ENCODE measurements around the gene FBLN7.

FBLN7 gene, protein sequence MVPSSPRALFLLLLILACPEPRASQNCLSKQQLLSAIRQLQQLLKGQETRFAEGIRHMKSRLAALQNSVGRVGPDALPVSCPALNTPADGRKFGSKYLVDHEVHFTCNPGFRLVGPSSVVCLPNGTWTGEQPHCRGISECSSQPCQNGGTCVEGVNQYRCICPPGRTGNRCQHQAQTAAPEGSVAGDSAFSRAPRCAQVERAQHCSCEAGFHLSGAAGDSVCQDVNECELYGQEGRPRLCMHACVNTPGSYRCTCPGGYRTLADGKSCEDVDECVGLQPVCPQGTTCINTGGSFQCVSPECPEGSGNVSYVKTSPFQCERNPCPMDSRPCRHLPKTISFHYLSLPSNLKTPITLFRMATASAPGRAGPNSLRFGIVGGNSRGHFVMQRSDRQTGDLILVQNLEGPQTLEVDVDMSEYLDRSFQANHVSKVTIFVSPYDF

DNA sequence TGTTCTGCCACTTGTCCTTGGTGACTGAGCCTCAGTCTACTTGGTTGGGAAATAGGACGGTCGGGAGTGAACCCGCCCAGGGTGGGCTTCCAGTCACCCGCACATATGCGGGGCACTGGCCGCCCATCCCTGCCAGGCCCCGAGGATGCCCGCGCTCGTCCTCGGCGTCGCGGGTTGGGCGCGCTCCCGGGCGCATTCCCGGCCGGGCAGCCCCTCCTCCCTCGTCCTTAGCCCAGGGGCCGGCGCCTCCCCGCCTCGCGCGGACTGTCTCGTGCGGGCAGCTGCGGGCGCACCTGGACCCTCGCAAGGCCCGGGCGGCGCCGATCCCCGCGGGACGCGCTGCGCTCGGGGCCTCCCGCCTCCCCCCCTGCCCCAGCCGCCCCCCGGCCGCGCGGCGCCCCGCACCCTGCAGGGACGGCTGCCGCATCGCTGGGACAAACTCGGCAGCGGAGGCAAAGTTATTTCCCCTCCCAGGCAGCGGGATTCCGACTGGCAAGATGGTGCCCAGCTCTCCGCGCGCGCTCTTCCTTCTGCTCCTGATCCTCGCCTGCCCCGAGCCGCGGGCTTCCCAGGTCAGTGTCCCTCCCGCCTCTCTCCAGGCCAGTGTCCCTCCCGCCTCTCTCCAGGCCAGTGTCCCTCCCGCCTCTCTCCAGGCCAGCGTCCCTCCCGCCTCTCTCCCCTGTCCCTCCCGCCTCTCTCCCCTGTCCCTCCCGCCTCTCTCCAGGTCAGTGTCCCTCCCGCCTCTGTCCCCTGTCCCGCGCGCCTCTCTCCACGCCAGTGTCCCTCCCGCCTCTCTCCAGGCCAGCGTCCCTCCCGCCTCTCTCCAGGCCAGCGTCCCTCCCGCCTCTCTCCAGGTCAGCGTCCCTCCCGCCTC lies at the start of gene FBLN7:
Gene FBLN7, plus strand, starts transcription at position 227 of the 874 bp plus-strand sequence. Its CDS starts 271 bp downstream, at position 498.
- POLR2A ChIA-PET = no interaction called here
- TF ChIP-seq, protein P1, sequence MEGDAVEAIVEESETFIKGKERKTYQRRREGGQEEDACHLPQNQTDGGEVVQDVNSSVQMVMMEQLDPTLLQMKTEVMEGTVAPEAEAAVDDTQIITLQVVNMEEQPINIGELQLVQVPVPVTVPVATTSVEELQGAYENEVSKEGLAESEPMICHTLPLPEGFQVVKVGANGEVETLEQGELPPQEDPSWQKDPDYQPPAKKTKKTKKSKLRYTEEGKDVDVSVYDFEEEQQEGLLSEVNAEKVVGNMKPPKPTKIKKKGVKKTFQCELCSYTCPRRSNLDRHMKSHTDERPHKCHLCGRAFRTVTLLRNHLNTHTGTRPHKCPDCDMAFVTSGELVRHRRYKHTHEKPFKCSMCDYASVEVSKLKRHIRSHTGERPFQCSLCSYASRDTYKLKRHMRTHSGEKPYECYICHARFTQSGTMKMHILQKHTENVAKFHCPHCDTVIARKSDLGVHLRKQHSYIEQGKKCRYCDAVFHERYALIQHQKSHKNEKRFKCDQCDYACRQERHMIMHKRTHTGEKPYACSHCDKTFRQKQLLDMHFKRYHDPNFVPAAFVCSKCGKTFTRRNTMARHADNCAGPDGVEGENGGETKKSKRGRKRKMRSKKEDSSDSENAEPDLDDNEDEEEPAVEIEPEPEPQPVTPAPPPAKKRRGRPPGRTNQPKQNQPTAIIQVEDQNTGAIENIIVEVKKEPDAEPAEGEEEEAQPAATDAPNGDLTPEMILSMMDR (IDR thresholded peaks at IDR 0.05; ENCODE audit: insufficient read depth, low read length, missing control alignments) = no peak
- CTCF ChIA-PET = interaction anchor here (1.1 to 9.5 kb wide), 2 partner anchors 16 to 122 kb away, joined by 3 to 58 read pairs; no protein-coding TSS in a partner anchor
- peak within 1 kb of the TSS; percentile 58 for H3K4me3 ChIP-seq (ENCODE audit: low read depth, low read length)
- no peak for DNase-seq (ENCODE audit: low read depth, low spot score)

DNA sequence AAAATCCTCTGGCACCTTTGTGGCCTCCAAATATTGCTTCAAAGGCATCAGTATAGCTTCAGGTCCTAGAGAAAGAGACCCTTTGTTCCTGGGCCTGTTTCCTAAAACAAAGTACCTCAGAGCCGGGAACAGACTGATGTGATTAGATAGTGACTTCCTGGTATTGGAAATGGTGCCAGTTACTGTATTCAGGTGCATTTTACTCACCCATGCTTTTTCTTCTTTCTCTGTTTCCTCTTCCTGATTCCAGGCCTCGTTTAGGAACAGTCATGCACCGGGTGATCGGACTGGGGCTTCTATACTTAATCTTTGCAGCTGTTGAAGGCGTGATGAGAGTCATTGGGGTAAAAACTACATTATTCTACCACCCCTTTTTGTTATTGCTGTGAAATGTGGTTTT lies 48.8 kb upstream of the FBLN7 start:
- TF ChIP-seq, protein P1 (IDR thresholded peaks at IDR 0.05; ENCODE audit: insufficient read depth, low read length, missing control alignments) = no peak
- POLR2A ChIA-PET = no interaction called here
- no peak overlapping the region for H3K4me3 ChIP-seq (ENCODE audit: low read depth, low read length)
- CTCF ChIA-PET = interaction anchor here (1.3 kb wide), 1 partner anchor 33 kb away, joined by 3 read pairs; no protein-coding TSS in a partner anchor
- DNase-seq (ENCODE audit: low read depth, low spot score) = no peak

DNA sequence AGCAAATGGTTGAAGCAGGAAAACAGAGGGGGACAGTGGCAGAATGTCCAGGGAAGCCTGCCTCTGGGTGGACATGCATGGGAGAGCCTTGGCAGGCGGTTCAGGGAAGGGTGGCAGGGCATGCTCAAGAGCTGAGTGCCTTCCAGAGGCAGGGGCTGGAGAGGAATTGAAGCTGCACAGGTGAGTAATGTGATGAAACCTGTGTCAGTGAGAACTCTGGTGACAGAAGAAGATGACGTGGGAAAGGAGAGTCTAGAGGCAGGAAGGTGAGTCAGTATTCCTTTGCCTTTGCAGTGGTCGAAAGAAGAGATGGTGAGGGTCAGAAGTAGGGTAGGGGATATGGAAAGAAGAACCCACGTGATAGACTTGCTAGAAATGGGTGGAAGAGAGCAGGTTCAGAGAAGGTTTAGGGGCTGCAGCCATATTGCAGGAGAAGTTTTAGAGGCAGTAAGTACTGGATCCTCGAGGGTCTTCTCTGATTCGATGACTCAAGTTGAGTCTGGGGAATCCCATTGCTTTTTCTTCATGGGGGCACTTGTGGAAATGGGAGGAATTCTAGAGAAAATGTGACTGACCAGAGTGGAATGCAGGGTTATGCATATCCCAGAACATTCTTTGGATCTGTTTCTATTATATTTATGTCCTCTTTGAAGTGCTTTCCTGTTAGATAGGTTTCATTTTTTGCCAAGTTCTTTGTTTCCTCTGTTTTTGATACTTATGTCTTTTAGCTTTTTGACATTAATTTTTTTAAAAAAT lies 45.7 kb upstream of the FBLN7 start:
- no peak overlapping the region for H3K4me3 ChIP-seq (ENCODE audit: low read depth, low read length)
- POLR2A ChIA-PET = interaction anchor here (1.0 kb wide), 1 partner anchor 37 kb away, joined by 4 read pairs; the partner anchor contains the start of gene TMEM87B
- CTCF ChIA-PET = interaction anchor here (1.6 kb wide), 1 partner anchor 30 kb away, joined by 6 read pairs; no protein-coding TSS in a partner anchor
- peak; percentile 17 for DNase-seq (ENCODE audit: low read depth, low spot score)
- TF ChIP-seq, protein P1 (IDR thresholded peaks at IDR 0.05; ENCODE audit: insufficient read depth, low read length, missing control alignments) = no peak

DNA sequence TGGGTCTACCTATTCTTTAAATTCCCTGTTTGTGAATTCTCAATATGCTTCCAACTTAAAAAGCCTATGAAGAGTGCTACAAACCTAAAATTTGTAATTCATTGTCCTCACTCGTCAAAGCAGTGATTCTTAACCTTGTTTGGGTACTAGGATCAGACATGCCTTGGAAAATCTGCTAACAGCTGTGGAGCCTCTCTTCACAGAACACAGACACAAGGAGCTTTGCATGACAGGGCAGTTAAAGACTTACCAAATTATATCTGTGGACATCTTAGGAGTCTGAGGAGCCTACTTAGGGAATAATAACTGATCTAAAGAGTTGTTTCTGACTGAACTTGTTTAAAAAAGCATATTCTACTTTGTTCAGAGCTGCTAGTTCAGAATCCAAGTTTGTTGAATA lies 45.0 kb upstream of the FBLN7 start:
- ChIA-PET CTCF (interaction anchor here (1.0 to 1.6 kb wide), 2 partner anchors 29 to 198 kb away, joined by 3 to 6 read pairs; no protein-coding TSS in a partner anchor), POLR2A (interaction anchor here (1.0 kb wide), 1 partner anchor 38 kb away, joined by 4 read pairs; the partner anchor contains the start of gene TMEM87B)
- TF ChIP-seq, protein P1 (IDR thresholded peaks at IDR 0.05; ENCODE audit: insufficient read depth, low read length, missing control alignments) = no peak
- H3K4me3 ChIP-seq (ENCODE audit: low read depth, low read length) = no peak overlapping the region
- DNase-seq (ENCODE audit: low read depth, low spot score) = no peak

DNA sequence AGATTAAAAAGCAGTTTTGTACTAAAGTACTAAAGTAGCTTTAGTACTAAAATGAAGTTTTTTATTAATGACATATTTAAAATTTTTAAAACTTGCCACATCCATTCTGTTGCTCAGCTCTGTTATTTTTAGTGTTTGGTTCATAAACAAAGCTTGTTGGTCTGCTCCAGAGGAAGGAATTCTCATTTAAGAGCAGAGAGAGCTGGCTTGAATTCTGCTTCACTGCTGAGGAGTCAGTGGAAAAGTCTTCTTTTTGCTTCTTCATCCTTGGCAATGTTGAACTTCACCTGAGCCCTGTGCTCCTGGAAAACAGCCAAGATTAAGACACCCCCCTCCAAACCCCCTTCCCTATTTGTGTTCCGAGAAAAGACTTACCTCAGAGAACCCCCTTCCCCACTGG lies 42.5 kb upstream of the FBLN7 start:
- no peak overlapping the region for H3K4me3 ChIP-seq (ENCODE audit: low read depth, low read length)
- TF ChIP-seq, protein P1 (IDR thresholded peaks at IDR 0.05; ENCODE audit: insufficient read depth, low read length, missing control alignments) = no peak
- POLR2A ChIA-PET = no interaction called here
- DNase-seq (ENCODE audit: low read depth, low spot score) = no peak
- CTCF ChIA-PET = no interaction called here
